Measurements from ENCODE around the gene NFIX. TPM values are rescaled to one million over a fixed set of nuclear protein-coding genes. Genes with fewer than 3 reads are reported as not detected.

The NFIX gene
- total and polyA plus RNA-seq, 2 of the 13 experiments (the other 11 are each of a cell fraction or from before 2014, with no cell fraction given) = 3.4 to 5.4 TPM

- TF ChIP-seq, protein P1, sequence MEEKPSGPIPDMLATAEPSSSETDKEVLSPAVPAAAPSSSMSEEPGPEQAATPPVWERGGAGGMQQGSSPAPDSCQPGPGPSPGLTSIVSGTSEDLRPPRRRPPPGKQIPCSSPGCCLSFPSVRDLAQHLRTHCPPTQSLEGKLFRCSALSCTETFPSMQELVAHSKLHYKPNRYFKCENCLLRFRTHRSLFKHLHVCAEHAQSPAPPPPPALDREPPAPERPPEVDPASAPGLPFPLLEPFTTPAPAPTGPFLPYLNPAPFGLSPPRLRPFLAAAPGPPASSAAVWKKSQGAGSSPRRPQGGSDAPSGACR (CRISPR knock-in tag; IDR thresholded peaks at IDR 0.05) = no peak
- TF ChIP-seq, protein P2, sequence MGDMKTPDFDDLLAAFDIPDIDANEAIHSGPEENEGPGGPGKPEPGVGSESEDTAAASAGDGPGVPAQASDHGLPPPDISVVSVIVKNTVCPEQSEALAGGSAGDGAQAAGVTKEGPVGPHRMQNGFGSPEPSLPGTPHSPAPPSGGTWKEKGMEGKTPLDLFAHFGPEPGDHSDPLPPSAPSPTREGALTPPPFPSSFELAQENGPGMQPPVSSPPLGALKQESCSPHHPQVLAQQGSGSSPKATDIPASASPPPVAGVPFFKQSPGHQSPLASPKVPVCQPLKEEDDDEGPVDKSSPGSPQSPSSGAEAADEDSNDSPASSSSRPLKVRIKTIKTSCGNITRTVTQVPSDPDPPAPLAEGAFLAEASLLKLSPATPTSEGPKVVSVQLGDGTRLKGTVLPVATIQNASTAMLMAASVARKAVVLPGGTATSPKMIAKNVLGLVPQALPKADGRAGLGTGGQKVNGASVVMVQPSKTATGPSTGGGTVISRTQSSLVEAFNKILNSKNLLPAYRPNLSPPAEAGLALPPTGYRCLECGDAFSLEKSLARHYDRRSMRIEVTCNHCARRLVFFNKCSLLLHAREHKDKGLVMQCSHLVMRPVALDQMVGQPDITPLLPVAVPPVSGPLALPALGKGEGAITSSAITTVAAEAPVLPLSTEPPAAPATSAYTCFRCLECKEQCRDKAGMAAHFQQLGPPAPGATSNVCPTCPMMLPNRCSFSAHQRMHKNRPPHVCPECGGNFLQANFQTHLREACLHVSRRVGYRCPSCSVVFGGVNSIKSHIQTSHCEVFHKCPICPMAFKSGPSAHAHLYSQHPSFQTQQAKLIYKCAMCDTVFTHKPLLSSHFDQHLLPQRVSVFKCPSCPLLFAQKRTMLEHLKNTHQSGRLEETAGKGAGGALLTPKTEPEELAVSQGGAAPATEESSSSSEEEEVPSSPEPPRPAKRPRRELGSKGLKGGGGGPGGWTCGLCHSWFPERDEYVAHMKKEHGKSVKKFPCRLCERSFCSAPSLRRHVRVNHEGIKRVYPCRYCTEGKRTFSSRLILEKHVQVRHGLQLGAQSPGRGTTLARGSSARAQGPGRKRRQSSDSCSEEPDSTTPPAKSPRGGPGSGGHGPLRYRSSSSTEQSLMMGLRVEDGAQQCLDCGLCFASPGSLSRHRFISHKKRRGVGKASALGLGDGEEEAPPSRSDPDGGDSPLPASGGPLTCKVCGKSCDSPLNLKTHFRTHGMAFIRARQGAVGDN (CRISPR knock-in tag; IDR thresholded peaks at IDR 0.05) = peak; percentile 80
- TF ChIP-seq GPN1 (CRISPR knock-in tag; IDR thresholded peaks at IDR 0.05; ENCODE audit: borderline replicate concordance) = no peak
- TF ChIP-seq MAFF (IDR thresholded peaks at IDR 0.05; ENCODE audit: low read depth, low read length) = peak; percentile 77
- peak; percentile 21; the same call in 1 of the 2 replicates for TF ChIP-seq RXRA (CRISPR knock-in tag; IDR thresholded peaks at IDR 0.05)
- TF ChIP-seq HNF1B (CRISPR knock-in tag; IDR thresholded peaks at IDR 0.05) = peak; percentile 33
- TF ChIP-seq AKNA (CRISPR knock-in tag; IDR thresholded peaks at IDR 0.05; ENCODE audit: borderline replicate concordance) = no peak
- TF ChIP-seq HMGA1 (CRISPR knock-in tag; conservative IDR thresholded peaks at IDR 0.05) = no peak
- TF ChIP-seq ZMYM4 (CRISPR knock-in tag; IDR thresholded peaks at IDR 0.05) = peak; percentile 44; the same call in 1 of the 2 replicates
- TF ChIP-seq, protein P3, sequence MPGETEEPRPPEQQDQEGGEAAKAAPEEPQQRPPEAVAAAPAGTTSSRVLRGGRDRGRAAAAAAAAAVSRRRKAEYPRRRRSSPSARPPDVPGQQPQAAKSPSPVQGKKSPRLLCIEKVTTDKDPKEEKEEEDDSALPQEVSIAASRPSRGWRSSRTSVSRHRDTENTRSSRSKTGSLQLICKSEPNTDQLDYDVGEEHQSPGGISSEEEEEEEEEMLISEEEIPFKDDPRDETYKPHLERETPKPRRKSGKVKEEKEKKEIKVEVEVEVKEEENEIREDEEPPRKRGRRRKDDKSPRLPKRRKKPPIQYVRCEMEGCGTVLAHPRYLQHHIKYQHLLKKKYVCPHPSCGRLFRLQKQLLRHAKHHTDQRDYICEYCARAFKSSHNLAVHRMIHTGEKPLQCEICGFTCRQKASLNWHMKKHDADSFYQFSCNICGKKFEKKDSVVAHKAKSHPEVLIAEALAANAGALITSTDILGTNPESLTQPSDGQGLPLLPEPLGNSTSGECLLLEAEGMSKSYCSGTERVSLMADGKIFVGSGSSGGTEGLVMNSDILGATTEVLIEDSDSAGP (CRISPR knock-in tag; IDR thresholded peaks at IDR 0.05; ENCODE audit: borderline replicate concordance) = peak; percentile 91
- TF ChIP-seq HNRNPUL1 (IDR thresholded peaks at IDR 0.05; ENCODE audit: low read depth, low read length) = no peak
- TF ChIP-seq TBX3 (IDR thresholded peaks at IDR 0.05; ENCODE audit: borderline replicate concordance) = peak; percentile 53; the same call in 1 of the 2 replicates
- no peak for TF ChIP-seq ATF7 (IDR thresholded peaks at IDR 0.05)
- TF ChIP-seq ATF7 (CRISPR knock-in tag; IDR thresholded peaks at IDR 0.05) = 0 out of 2 replicates have a peak, but pooled peaks have one; percentile 28
These were observed 121.3 kb downstream of the NFIX start, which contains the start of gene TRMT1 (continued) for GRCh38 chr19:13116282-13117175.
